ENCODE results near the gene HDGFL3.
"Not testable (repeated sequence)": the region's sequence is repeated elsewhere in the genome, so short reads cannot be mapped to it uniquely, and the experiment has no call there.

DNA sequence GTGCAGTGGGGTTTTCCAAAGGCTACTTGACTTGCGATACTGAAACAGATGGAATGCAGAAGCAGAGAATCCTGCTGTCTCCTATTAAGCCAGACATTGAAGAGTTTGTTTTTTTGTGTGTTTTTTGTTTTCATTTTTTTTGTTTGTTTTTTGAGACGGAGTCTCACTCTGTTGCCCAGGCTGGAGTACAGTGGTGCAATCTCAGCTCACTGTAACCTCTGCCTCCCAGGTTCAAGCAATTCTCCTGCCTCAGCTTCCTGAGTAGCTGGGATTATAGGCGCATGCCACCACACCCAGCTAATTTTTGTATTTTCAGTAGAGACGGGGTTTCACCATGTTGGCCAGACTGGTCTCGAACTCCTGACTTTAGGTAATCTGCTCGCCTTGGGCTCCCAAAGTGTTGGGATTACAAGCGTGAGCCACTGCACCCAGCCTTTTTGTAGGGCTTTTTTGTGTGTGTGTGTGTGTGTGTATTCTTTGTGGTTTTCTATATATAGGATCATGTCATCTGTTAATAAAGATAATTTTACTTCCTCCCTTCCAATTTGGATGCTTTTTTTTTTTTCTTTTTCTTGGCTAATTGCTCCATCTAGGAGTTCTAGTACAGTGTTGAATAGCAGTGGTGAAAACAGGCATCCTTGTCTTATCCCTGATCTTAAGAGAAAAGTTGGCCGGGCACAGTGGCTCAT lies 121.6 kb downstream of the HDGFL3 start:
- TF ChIP-seq EZH2phosphoT487 (IDR thresholded peaks at IDR 0.05; ENCODE audit: low read depth, severe bottlenecking, unreplicated experiment) = not testable (repeated sequence)
- TF ChIP-seq, protein P1, sequence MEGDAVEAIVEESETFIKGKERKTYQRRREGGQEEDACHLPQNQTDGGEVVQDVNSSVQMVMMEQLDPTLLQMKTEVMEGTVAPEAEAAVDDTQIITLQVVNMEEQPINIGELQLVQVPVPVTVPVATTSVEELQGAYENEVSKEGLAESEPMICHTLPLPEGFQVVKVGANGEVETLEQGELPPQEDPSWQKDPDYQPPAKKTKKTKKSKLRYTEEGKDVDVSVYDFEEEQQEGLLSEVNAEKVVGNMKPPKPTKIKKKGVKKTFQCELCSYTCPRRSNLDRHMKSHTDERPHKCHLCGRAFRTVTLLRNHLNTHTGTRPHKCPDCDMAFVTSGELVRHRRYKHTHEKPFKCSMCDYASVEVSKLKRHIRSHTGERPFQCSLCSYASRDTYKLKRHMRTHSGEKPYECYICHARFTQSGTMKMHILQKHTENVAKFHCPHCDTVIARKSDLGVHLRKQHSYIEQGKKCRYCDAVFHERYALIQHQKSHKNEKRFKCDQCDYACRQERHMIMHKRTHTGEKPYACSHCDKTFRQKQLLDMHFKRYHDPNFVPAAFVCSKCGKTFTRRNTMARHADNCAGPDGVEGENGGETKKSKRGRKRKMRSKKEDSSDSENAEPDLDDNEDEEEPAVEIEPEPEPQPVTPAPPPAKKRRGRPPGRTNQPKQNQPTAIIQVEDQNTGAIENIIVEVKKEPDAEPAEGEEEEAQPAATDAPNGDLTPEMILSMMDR (IDR thresholded peaks at IDR 0.05; ENCODE audit: poor library complexity) = not testable (repeated sequence)

Measured in hepatocyte (in vitro differentiated cells).